Non-pigmented ciliary epithelial cell (primary cell): ENCODE results near the gene SLC44A3.
"Not testable (repeated sequence)": the region's sequence is repeated elsewhere in the genome, so short reads cannot be mapped to it uniquely, and the experiment has no call there.

Experiments used
- DNase-seq: peaks from one replicate; pipeline ENCODE4 v3.0.0-alpha.2; 2010; ENCODE audit warnings: low read depth

The SLC44A3 gene

DNA sequence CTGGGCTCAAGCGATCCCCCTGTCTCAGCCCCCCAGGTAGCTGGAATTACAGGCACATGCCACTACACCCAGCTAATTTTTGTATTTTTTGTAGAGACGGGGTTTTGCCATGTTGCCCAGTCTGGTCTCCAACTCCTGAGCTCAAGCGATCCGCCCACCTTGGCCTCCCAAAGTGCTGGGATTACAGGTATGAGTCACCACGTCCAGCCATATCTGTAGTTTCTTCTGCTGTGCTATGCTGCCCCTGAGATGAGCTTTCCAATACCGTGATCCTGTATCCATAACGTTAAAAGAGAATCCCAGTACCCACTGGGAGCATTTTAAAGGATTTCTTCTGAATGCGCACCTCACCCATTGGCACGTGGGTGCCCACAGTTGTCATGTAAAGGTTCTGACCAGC lies 20.2 kb downstream of the SLC44A3 start:
- DNase-seq: not testable (repeated sequence)

- DNase-seq: no peak
These were observed 20.7 kb downstream of the SLC44A3 start for GRCh38 chr1:94840808-94841207.

GRCh38 chr1:94843430-94843829 lies 23.3 kb downstream of the SLC44A3 start:
- no peak for DNase-seq

- no peak for DNase-seq
These were observed 23.7 kb downstream of the SLC44A3 start for GRCh38 chr1:94843846-94844245.

- no peak for DNase-seq
These were observed 26.2 kb downstream of the SLC44A3 start for GRCh38 chr1:94846308-94846707.

GRCh38 chr1:94851571-94851970 lies 31.4 kb downstream of the SLC44A3 start:
- no peak for DNase-seq

GRCh38 chr1:94852788-94853187 lies 32.6 kb downstream of the SLC44A3 start:
- no peak for DNase-seq

GRCh38 chr1:94854458-94855306 lies 34.5 kb downstream of the SLC44A3 start:
- DNase-seq: peak; percentile 78

- no peak for DNase-seq
These were observed 35.1 kb downstream of the SLC44A3 start for GRCh38 chr1:94855307-94855700.

DNA sequence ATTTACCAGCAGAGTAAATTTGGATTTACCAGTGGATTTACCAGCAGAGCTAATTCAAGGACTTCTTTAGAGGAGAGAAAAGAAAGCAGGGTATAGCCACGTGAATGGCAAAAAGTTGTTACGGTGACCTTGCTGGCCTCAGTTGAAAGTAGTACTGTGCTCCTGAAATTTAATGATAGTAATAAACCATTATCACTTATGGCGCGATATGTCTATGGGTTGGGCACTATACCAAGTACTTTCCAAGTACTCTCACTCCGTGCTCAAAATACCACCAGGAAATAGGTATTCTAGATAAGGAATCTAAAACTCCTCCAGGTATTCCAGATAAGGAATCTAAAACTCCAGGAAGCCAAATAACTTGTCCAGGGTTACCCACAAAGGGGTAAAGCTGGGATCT lies 35.8 kb downstream of the SLC44A3 start:
- no peak for DNase-seq

DNA sequence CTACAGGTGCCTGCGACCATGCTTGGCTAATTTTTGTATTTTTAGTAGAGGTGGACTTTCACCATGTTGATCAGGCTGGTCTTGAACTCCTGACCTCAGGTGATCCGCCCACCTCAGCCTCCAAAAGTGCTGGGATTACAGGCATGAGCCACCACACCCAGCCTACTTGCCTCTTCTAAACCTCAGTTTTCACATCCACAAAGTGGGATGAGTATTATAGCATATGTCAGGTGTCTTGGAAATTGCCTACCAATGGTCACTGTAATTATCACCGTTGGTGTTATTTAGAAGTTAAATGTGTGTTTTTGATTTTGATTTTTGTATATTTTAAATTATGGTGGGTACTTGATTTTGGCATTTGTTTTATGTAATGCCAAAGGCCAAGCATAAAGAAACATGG lies 36.7 kb downstream of the SLC44A3 start:
- DNase-seq: no peak

DNA sequence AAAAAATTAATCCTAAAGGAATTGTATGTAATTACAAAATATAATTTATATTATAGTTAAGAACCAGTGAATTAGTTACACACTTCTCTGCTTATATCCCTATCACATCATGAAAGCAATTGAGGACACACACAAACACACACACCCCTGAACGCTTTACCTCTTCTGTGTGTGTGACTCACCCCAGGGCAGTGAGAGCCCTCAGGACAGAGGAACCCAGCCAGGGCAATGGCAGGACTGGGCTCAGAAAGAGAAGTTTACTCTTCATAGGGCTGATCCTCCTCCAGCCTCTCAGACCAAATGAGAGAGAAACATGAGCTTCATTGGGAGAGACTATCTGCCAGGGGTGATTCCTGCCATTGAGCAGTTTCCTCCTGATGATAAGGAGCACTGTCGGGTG lies 38.1 kb downstream of the SLC44A3 start:
- no peak for DNase-seq

DNA sequence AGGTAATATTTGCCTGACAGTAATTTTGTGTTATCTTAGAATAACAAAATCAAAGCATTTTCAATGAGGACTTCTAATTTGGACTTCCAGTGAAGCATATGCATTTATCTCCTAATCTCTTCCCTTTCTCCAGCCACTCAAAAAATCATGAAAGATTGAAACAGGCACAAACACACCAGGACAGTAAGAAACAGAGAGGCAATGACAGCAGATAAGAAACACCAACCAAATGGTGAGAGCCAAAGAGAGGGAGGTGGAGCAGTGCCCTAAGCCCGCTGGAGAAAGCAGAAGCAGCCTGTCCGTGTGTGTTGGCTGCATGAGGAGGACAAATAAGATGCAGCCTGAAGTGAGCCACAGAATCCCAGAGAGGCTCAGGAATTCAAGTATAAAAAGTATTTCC lies 39.0 kb downstream of the SLC44A3 start:
- DNase-seq: no peak

DNA sequence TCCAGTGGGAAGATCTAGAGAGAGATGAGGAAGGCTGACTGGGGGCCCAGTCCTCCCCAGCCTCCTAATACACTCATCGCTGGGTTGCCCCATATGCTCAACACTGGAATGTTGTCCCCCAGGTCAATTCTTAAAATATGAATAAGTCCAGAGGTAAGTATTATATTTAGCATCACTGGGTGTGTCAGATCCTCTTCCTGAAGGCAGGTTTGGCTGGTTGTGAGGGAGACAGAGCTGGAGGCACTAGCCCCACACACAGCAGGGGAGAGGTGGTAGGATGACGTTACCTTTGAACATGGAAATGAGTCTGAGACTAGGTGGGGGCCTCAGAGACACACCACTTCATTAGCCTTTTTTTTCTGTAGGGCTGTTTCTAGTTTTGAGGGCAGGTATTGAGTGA lies 42.6 kb downstream of the SLC44A3 start:
- DNase-seq: no peak

- DNase-seq: peak; percentile 35
These were observed 43.2 kb downstream of the SLC44A3 start for GRCh38 chr1:94863297-94863911.

DNA sequence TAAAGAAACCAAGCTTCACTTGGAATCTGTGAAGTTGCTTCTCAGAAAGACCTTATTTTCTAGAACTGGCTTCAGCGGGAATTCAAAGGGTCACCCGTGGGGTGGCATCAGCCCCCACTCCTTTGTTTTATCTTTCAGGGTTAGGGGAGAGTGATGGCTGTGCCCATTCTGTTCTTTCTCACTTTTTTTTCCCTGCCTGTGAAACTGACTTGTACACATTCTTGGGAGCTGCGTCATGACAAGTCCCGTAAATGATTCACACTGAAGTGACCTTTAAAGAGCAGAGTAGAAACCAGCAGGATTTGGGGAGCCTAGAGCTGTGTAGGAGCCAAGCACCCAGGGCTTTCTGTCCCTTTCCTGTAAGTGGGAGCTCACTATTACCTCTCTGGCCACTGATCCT lies 43.8 kb downstream of the SLC44A3 start:
- peak; percentile 81 for DNase-seq

DNA sequence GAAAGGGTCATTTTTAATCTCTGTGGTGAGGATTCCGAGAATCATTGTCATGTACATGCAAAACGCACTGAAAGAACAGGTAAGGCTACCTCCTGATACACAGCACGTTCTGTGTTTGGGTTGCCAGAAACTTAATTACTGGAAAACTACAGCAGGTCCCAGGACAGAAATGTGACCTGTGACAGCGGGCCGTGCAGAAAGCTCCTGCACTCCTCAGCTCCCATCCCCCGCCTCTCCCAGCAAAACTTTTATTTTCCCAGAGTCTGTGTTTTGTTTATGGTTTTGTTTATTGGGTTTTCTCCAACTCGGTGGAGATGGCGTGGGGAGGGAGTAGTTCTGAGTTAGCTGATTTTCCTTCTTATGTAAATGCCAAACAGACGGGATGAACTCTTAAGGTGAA lies 44.7 kb downstream of the SLC44A3 start:
- DNase-seq: no peak

GRCh38 chr1:94865360-94865759 lies 45.2 kb downstream of the SLC44A3 start:
- DNase-seq: peak; percentile 28

DNA sequence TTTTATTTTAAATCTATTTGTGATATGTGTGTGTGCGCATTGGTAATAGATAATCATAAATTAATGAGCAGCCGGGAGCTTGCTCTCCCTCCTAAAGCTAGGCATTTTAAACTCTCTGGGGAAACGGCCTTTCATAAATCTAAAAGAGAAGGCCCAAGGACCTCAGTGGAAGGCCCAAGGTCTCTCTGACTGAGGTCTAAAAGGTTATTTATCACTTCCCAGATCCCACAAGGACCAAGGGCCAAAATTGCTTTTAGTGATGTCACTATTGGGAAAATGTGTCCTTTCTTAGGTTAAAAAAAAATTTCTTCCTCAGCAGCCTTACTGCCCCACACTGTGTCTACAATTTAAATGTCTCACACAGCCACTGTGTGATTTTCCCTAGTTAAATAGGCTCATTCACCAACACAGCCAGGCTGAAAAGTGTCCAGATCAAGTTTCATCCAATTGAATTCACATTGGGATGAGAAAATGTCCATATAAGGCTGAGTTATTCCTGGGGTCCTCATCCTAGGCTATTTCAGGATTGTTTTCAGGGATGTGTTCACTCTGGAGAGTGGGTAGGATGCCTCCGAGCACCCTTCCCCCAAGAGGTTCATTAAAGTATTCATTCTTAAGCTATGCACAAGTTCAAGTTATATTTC lies 46.1 kb downstream of the SLC44A3 start:
- DNase-seq: peak; percentile 34

GRCh38 chr1:94871031-94871430 lies 50.9 kb downstream of the SLC44A3 start:
- DNase-seq: no peak

DNA sequence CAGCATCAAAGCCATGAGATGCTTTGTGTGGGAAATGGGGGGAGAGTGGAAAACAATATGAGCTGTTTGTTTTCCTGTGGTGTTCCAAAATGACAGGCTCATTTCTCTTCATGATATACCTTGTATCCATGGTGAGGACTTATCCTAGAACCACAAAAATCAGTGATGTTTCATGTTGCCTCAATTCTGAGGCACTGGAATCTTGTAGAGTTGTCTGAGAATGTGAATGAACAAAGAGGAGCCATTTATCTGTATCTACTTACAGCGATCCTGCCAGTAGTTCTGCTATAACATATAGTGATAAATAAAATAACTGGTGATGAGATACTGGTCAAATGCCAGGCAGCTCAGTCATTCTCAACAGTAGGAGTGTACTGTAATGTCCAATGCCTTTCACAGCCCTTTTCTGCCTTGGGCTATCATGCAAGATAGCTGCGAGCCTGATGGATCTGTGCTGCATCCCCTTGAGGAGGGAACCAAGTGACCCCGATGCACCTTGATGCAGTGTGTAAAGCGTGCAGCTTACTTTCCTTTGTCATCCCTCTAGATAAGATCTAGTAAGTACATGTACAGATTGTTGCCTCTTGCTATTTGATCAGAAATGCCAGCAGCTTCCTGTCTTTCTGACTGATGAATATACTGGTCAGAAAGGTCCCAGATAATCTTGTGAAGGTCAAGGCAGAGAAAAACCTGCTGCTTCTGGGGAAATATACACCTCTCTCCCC lies 52.8 kb downstream of the SLC44A3 start:
- DNase-seq: no peak

- no peak for DNase-seq
These were observed 53.6 kb downstream of the SLC44A3 start for GRCh38 chr1:94873520-94874351.
